Liver (tissue), 9 donors: ENCODE measurements around the gene BLM. TPM values are rescaled to one million over a fixed set of nuclear protein-coding genes. Genes with fewer than 3 reads are reported as not detected.

Experiments
- DNase-seq: peaks from one replicate; pipeline ENCODE4 v3.0.0-alpha.2; 2017; ENCODE audit warnings: low spot score
- H3K27ac ChIP-seq, 2 donors: one replicate each; pipeline ENCODE4 v1.7.0; 2013; ENCODE audit warnings: inconsistent platforms in 2 of 2, low read length in 2 of 2, control low read depth in 1 of 2, low read depth in 1 of 2, mild to moderate bottlenecking in 1 of 2
- H3K27me3 ChIP-seq, 4 donors: one replicate each; pipeline versions ENCODE4 v1.6.1 to v1.7.0; 2013; ENCODE audit warnings: low read length in 3 of 4, inconsistent platforms in 1 of 4, mild to moderate bottlenecking in 1 of 4, moderate library complexity in 1 of 4; ENCODE audit not compliant: control insufficient read depth in 4 of 4, insufficient read depth in 4 of 4
- H3K36me3 ChIP-seq, 4 donors: one replicate each; pipeline versions ENCODE4 v1.6.1 to v1.7.0; 2013; ENCODE audit warnings: low read length in 3 of 4, mild to moderate bottlenecking in 3 of 4, low read depth in 1 of 4, moderate library complexity in 1 of 4; ENCODE audit not compliant: control insufficient read depth in 4 of 4, insufficient read depth in 3 of 4
- H3K4me1 ChIP-seq, 4 donors: one replicate each; pipeline versions ENCODE4 v1.6.1 to v1.7.0; 2013; ENCODE audit warnings: low read length in 3 of 4, mild to moderate bottlenecking in 3 of 4, moderate library complexity in 1 of 4; ENCODE audit not compliant: control insufficient read depth in 4 of 4, insufficient read depth in 4 of 4
- H3K4me3 ChIP-seq, 3 donors: one replicate each; pipeline versions ENCODE4 v1.6.1 to v1.7.0; 2013; ENCODE audit warnings: low read length in 3 of 3, control low read depth in 1 of 3, low read depth in 1 of 3, mild to moderate bottlenecking in 1 of 3
- H3K9ac ChIP-seq, 2 donors: one replicate each; pipeline ENCODE4 v1.7.0; 2013; ENCODE audit warnings: low read length in 2 of 2, mild to moderate bottlenecking in 2 of 2, moderate library complexity in 2 of 2, control low read depth in 1 of 2, low read depth in 1 of 2
- H3K9me3 ChIP-seq, 4 donors: one replicate each; pipeline versions ENCODE4 v1.6.1 to v1.7.0; 2013; ENCODE audit warnings: low read length in 3 of 4; ENCODE audit not compliant: control insufficient read depth in 4 of 4
- ATF3 ChIP-seq: IDR thresholded peaks from 2 replicates; pipeline ENCODE4 v1.6.1; 2016; ENCODE audit warnings: antibody characterized with exemption
- CTCF ChIP-seq: fragments of 150-350 bp; IDR thresholded peaks from 2 replicates; pipeline ENCODE4 v1.5.1; 2017; ENCODE audit warnings: improper control_type of control experiment, low read depth, low read length; ENCODE audit not compliant: missing input control
- EGR1 ChIP-seq, 2 donors: IDR thresholded peaks; 2 replicates each; pipeline ENCODE4 v1.6.1; 2016 to 2018; ENCODE audit warnings: antibody characterized with exemption in 2 of 2, low read depth in 2 of 2
- FOXA2 ChIP-seq: IDR thresholded peaks from 2 replicates; pipeline ENCODE4 v1.6.1; 2016; ENCODE audit warnings: antibody characterized with exemption
- GABPA ChIP-seq, 2 donors: IDR thresholded peaks in 1 of 2; conservative IDR thresholded peaks in 1 of 2; 2 replicates each; pipeline ENCODE4 v1.6.1; 2016; ENCODE audit warnings: antibody characterized with exemption in 2 of 2, mild to moderate bottlenecking in 1 of 2, moderate library complexity in 1 of 2
- HNF4A ChIP-seq, 2 donors: conservative IDR thresholded peaks; 2 replicates each; pipeline ENCODE4 v1.6.1; 2016; ENCODE audit warnings: antibody characterized with exemption in 2 of 2, mild to moderate bottlenecking in 2 of 2
- HNF4G ChIP-seq: IDR thresholded peaks from 2 replicates; pipeline ENCODE4 v1.6.1; 2016; ENCODE audit warnings: antibody characterized with exemption
- JUND ChIP-seq, 2 donors: IDR thresholded peaks; 2 replicates each; pipeline ENCODE4 v1.6.1; 2016; ENCODE audit warnings: antibody characterized with exemption in 2 of 2
- MAX ChIP-seq: IDR thresholded peaks from 2 replicates; pipeline ENCODE4 v1.6.1; 2016; ENCODE audit warnings: antibody characterized with exemption
- NR2F2 ChIP-seq: IDR thresholded peaks from 2 replicates; pipeline ENCODE4 v1.6.1; 2016; ENCODE audit warnings: antibody characterized with exemption
- REST ChIP-seq: IDR thresholded peaks from 2 replicates; pipeline ENCODE4 v1.6.1; 2016; ENCODE audit warnings: antibody characterized with exemption, mild to moderate bottlenecking
- SP1 ChIP-seq: IDR thresholded peaks from 2 replicates; pipeline ENCODE4 v1.6.1; 2018; ENCODE audit warnings: antibody characterized with exemption, mild to moderate bottlenecking
- TAF1 ChIP-seq: conservative IDR thresholded peaks from 2 replicates; pipeline ENCODE4 v1.6.1; 2016; ENCODE audit warnings: antibody characterized with exemption, mild to moderate bottlenecking
- YY1 ChIP-seq: IDR thresholded peaks from 2 replicates; pipeline ENCODE4 v1.6.1; 2016; ENCODE audit warnings: antibody characterized with exemption, mild to moderate bottlenecking
- ZBTB33 ChIP-seq: IDR thresholded peaks from 2 replicates; pipeline ENCODE4 v1.6.1; 2016; ENCODE audit warnings: antibody characterized with exemption
- WGBS: extraction: QIAGEN DNeasy Blood & Tissue Kit; methylation state at CpG from one replicate; pipeline ENCODE4 v1.1.7; 2013; 5-methylcytosine and 5-hydroxymethylcytosine counted together
- polyA plus RNA-seq, 2 donors: library from polyadenylated mRNA; stranded (reverse) in 1 of 2; unstranded in 1 of 2; fragments of 200-250 nt in 1 of 2; fragments of >200 nt in 1 of 2; fragmentation: Nextera tagmentation in 1 of 2; extraction: Ambion mirVana in 1 of 2; gene quantifications; one replicate each; pipeline versions ENCODE4 v1.2.1 to v1.2.3, GENCODE V29; 2013 to 2015
- total RNA-seq, 2 donors: library from RNA; depleted of rRNA; stranded (reverse); fragments of >200 nt; gene quantifications; one replicate each; pipeline ENCODE4 v1.2.3, GENCODE V29; 2014
- donor health status: healthy.
- donor health status: healthy.
- donor health status: healthy.
- donor health status: healthy.
- donor health status: healthy.

The BLM gene
- total and polyA plus RNA-seq, 4 donors: 0.33 to 15.1 (median 0.41) TPM

DNA sequence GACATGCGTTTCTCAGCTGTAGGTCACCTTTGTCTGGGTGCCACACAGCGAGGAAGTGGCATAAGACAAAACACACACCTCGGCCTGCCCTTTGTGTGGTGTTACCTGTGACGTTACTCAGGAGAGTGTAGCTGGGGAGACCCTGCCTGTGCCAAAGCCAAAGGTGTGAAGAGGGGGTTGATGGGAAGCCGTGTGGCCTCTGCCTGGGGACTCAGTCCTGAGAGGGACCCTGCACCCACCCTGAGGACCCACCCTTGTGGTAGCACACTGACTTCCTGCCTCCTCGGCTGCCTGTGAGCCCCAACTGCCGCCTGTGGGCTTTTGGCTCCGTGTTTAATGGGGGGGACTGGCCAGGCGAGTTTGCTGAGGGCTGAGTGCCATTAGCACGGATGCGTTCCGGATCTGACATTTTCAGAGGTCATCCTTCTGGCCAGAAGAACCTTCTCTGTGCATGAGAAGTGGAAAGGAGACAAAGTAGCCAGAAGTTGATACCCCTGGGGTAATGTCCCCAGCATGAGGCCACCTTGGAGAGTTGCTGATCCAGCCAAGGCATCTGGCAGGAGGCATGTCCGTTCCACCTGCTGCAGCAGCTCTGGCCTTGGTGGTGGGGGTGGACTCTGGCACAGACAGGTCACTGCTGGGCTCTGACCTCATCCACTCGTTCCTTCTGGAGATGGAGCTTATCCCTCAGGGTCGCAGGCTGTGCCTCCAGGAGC, 99.4 kb downstream of the BLM start:
- TF ChIP-seq YY1 (no peak), FOXA2 (no peak), TAF1 (no peak), SP1 (no peak), ATF3 (no peak), HNF4G (no peak), EGR1 (IDR thresholded peaks at IDR 0.05; ENCODE audit: low read depth in 2 of 2) (no peak), MAX (no peak), NR2F2 (no peak), CTCF (no peak)
- Histone ChIP-seq H3K36me3 (no peaks in the 10 kb centered on the region), H3K27ac (no peak overlapping the region), H3K27me3 (no peaks in the 10 kb centered on the region), H3K4me1 (no peaks in the 10 kb centered on the region), H3K9ac (no peak overlapping the region), H3K4me3 (no peak overlapping the region), H3K9me3 (no peaks in the 10 kb centered on the region)
- 90% methylated on average over 15 of the region's 15 CpGs for WGBS
- DNase-seq: no peak

DNA sequence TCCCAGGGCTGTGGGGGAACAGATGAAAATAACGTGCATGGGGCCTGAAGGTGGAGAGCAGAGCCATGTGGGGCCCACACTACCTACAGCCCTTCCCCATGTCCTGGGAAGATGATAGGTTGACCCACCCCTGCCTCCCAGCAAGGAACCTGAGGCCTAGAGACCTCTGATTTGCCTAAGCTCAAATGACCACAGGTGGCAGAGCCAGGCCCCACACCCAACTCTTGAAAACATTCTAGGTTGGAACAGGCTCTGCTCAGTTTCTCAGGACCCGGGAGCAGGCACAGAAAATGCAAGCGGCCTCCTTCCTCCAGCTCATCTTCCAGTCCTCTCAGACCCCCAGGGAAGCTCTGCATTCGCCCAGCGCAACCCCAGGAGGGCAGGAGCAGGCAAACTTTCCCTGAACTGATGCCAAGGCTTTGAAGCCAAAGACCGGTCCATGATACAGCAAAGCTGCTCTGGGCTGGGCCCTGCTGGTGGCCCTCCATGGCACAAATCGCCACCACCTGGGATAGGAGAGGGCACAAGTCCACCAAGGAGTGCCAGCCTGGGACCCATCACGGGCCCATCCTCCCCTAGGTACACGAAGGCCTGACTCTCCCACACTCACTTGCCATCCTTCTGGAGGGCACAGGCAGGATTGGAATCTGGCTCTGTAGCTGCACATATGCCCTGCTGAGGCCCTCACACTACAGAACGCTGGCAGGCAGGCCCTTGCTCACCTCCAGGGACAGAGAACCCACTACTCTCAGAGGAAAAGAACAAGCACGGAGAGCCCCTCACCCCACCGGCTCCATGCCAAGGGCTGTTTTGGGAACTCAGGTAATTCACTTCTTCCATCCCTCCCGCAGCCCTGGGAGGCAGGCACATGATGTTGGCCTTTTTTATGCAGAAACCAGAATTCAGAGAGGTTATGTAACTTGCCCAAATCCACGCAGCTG, 100.2 kb downstream of the BLM start:
- TF ChIP-seq HNF4A (conservative IDR thresholded peaks at IDR 0.05) (no peak), ZBTB33 (no peak), ATF3 (no peak), GABPA (IDR thresholded peaks at IDR 0.05 in 1 of 2, conservative IDR thresholded peaks at IDR 0.05 in 1 of 2) (no peak), JUND (IDR thresholded peaks at IDR 0.05) (no peak), MAX (no peak), REST (no peak)
- H3K27ac ChIP-seq: no peak overlapping the region
- H3K4me3 ChIP-seq: no peak overlapping the region
- H3K27me3 ChIP-seq: no peaks in the 10 kb centered on the region
- no peak for DNase-seq
- no peak overlapping the region for H3K9ac ChIP-seq
- no peaks in the 10 kb centered on the region for H3K4me1 ChIP-seq
- H3K36me3 ChIP-seq: no peaks in the 10 kb centered on the region
- H3K9me3 ChIP-seq: no peaks in the 10 kb centered on the region
- WGBS: 92% methylated on average over 14 of the region's 14 CpGs
